Measurements from ENCODE around the gene PCGF3.
"Not testable (repeated sequence)": the region's sequence is repeated elsewhere in the genome, so short reads cannot be mapped to it uniquely, and the experiment has no call there.

The PCGF3 gene

GRCh38 chr4:743463-744211, 38.0 kb downstream of the PCGF3 start:
- DNase-seq: no peak

GRCh38 chr4:744212-744841, 38.7 kb downstream of the PCGF3 start:
- no peak for DNase-seq

DNA sequence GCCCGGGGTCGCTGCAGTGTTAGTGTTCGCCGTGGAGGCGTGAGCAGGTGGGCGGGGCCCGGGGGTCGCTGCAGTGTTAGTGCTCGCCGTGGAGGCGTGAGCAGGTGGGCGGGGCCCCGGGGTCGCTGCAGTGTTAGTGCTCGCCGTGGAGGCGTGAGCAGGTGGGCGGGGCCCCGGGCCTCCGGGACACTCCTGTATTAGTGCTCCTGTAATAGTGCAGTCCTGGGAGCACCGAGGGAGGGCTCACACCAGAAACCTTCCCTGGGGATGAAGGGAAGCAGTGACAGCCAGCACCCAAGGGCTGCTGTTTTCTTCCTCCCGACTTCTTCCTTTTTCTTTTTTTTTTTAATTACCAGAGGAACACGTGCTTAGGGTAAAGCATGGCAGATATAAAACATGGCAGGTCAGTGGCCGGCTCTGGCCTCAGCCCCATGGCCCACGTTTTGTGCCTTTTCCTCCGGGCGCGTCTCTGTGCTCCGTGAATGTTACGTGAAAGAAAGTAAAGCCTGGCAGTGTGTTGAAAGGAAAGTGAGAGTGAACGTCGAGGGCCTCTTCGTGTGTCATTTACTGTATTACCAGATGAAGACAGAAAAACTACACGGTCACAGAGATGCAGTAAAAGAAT, 42.0 kb downstream of the PCGF3 start:
- no peak for DNase-seq

GRCh38 chr4:748461-748860, 42.8 kb downstream of the PCGF3 start:
- DNase-seq: no peak

GRCh38 chr4:749698-750666, 44.4 kb downstream of the PCGF3 start:
- DNase-seq: no peak

GRCh38 chr4:751676-752075, 46.0 kb downstream of the PCGF3 start:
- no peak for DNase-seq

DNA sequence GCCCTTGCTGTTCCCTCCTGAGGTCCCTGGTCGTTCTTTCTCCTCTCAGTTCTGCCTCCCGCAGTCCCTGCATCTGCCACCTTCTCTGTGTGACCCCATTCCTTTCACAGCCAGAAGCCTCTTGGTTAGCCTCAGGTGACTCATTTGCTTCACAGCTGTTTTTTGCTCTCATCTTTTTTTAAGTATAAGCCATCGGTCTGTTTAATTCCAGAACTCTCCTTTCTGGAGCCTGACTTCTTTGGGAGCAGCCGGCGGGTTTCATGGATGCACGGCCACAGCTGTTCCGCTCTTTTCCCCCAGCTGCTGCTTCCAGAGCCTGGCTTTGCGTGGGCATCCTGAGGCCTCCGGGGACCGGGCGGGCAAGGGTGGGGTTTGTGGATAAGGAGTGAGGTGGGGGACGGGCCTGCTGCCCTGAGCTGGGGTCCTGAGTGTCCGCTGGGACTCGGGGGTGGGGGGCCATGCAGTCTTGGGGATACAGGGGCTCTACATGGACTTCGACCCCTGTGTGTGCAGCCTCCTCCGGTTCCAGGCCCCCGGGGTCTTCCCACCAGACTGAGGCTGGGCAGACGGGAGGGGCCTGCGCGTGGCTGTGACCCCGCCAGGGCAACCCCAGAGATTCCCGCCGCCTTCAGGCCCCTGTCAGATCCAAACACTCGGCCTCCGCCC, 46.7 kb downstream of the PCGF3 start:
- no peak for DNase-seq

DNA sequence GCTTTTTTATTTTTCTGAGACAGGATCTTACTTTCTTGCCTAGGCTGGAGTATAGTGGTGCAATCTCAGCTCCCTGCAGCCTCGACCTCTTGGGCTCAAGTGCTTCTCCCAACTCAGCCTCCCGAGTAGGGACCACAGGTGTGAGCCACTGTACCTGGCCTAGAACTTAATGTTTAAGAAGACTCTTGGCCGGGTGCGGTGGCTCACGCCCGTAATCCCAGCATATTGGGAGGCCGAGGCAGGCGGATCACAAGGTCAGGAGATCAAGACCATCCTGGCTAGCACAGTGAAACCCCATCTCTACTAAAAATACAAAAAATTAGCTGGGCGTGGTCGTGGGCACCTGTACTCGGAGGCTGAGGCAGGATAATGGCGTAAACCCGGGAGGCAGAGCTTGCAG, 47.6 kb downstream of the PCGF3 start:
- DNase-seq: not testable (repeated sequence)

GRCh38 chr4:754221-755120, 48.8 kb downstream of the PCGF3 start:
- no peak for DNase-seq

DNA sequence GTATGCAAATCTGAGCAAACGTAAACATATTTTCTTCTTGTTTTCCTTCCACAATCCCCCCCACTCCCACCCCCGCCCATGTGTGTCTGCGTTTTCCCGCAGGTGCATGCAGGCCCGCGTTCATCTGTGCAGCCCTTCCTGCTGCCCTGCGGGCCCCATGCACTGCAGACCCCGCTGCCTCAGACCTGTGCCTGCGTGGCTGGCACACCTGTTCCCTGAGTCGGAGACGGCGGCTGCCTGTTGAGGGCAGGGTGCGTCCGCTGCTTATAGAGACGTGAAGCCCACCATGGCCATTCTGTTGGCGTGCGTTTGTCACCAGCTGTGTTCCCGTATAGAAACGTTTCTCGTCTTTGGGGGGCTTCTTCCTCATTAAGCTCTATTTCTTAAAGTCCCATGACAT, 51.5 kb downstream of the PCGF3 start:
- no peak for DNase-seq

DNA sequence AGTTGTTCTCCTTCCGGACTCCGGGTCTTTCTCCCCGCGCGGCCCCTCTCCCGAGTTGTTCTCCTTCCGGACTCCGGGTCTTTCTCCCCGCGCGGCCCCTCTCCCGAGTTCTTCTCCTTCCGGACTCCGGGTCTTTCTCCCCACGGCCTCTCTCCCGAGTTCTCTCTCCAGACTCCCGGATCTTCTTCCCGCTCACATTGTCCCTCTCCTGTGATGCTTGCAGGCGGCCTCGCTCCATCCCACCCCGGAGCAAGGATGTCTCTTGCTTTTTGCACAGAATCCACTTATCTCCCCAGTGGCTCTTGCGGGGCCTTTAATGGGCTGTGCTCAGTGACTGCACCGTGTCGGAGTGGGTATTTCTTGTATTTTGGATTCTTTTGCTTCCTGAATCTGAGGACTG, 54.2 kb downstream of the PCGF3 start:
- DNase-seq: not testable (repeated sequence)

DNA sequence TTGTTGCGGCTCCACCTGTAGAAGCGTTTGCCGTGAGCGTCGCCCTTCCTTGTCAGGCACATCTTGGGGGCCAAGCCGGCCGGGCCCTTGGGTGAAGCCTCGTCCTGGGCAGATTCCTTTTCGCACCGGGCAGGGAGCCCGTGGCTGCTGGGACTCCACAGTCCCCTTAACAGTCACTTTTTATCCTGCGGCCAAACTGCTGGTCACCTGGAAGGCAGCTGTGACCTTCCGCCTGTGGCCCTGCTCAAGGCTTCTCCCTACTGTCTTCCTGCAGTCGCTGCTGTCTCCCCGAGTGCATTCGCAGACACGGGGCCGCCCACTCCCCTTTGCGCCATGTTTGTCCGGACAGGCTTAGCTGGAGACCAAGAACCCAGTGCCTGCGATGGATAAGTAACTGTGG, 55.0 kb downstream of the PCGF3 start:
- no peak for DNase-seq

- DNase-seq: no peak
These were observed 55.5 kb downstream of the PCGF3 start for GRCh38 chr4:761086-761485.

GRCh38 chr4:761739-762138, 56.1 kb downstream of the PCGF3 start:
- no peak for DNase-seq

DNA sequence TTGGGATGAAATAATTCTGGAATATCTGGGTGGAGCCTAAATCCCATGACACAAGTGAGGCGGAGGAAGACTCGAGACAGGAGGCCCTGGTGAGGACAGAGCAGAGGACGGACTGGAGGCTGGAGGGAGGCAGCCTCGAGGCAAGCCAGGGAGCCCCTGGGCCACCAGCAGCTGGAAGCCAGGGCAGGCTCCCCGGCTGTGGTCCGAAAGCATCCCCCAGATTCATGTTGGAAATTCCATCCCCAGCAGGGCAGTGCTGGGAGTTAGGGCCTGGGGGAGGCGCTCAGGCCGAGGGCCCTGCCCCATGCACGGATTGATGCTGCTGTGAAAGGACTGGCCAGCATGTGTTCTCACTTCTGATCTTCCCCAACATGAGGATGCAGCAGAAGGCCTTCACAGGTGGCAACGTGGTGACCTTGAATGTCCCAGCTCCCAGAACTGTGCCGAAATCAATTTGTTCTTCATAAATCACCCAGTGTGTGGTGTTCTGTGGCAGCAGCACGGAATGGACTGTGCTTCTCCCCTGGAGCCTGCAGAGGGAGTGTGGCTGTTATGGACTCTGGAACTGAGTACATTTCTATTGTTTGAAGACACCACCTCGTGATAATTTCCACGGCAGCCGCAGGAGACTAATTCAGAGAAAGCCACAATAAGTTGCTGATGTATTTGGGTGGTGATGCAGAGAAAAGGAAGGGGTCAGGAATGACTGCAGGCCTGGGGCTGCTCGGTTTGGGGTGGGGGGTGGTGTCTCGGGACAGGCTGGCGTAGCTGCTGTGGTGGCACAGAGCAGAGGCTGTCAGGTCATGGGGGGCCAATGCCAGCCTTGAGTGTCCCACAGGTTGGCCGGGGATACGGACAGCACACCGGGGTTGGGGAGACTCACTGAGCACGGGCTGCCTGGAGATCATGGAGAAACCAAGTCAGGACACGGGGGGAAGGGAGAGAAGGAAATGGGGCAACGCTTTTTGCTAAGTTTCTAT, 56.9 kb downstream of the PCGF3 start:
- DNase-seq: no peak

DNA sequence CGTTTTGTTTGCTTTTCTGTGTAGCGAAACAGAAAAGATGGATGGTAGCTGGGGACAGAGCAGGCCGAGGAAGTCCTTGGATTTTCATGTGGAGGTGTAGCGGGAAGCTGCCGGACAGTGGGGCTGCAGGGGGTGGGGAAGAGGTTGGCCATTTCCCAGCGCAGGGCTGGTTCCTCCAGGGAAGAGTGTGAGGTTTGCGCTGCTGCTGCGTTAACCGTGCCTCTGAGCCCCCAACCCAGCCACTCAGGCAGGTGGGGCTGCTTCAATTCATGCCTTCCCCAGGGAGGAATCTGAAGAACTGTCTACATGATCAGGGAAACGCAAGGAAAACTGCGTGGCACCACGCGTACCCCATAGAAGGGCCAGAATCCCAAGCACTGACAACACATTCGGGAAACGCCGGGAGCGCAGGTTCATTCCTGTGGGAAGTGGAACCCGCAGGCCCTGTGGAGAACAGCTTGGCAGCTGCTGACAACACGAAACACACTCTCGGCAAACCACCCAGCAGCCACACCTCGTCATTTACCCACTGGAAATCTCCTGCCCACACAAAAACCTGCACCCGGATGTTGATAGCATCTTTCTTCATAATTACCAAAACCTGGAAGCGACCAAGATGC, 57.7 kb downstream of the PCGF3 start:
- no peak for DNase-seq

DNA sequence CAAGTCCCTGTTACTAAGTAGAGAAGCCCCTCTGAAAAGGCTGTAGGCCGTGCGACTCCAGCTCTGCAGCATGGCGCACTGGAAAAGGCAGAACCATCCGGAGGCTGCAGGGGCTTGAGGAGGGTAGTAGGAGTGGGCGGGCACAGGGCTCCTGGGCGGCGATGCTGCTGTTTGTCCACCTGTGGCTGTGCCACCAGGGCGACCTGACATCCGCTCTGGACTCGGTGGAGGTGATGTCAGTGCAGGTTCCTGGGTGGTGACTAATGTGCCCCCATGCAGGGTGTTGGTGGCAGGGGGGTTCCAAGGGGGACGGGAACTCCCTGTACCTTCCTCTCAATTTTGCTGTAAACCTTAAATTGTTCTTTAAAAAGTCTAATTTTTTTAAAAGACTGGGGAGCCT, 58.3 kb downstream of the PCGF3 start:
- no peak for DNase-seq

DNA sequence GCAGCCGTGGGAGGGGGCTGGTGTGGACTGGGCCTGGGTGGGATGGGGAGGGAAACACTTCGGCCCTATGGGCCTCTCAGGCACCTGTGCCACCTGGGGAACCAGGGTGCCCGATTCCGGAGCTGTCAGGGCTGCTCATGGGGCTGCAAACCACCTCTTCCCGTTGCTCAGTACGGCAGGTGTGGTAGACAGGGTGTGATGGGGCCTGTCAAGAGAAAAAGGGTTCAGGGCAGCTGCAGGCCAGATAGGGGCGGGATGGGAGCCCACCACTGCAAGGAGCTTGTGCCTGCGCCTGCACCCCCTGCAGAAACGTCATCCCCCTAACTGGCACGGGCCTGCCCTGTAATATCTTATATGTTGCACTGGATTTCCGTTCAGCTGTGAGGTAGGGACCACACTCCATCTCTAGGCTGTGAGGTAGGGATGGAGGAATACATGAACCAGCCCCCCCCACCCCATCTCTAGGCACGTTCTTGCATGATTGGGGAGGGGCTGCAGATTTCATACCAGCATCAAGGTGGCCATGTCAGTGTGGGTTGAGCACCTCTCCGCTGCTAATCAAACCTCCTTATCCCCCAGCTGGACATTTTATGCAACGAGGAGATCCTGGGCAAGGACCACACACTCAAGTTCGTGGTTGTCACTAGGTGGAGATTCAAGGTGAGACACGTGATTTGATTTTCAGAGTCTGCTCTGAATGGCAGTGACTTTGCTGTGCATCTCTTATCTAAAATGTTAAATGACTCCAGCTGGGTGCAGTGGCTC, 59.0 kb downstream of the PCGF3 start:
- DNase-seq: no peak

GRCh38 chr4:766152-766515, 60.5 kb downstream of the PCGF3 start:
- peak; percentile 83 for DNase-seq

Data from islet precursor cell (in vitro differentiated cells).